PC-3 (cell line): Measurements from ENCODE around the gene SELENOP. TPM values are rescaled to one million over a fixed set of nuclear protein-coding genes. Genes with fewer than 3 reads are reported as not detected.
"Not testable (repeated sequence)": the region's sequence is repeated elsewhere in the genome, so short reads cannot be mapped to it uniquely, and the experiment has no call there.

ENCODE experiments used
- ATAC-seq: fragments of 200-7000 bp; cut with Tn5 transposase; 2 replicates; pipeline ENCODE4 v1.9.1; 2020; ENCODE audit warnings: mild to moderate bottlenecking, moderate library complexity
- BruUV-seq: library from RNA; stranded (reverse); fragments of 400-500 nt; replicated peaks from 2 replicates; lab custom pipeline; 2021; lab: Mats Ljungman, UMichigan
- CTCF ChIA-PET: fragments of 300-600 bp; sonication (Branson Sonifier 250); formaldehyde crosslinking; loops from one replicate; lab custom pipeline; 2022; ENCODE audit warnings: antibody characterized with exemption; lab: Charles Lee
- POLR2A ChIA-PET: fragments of 300-600 bp; sonication (Branson Sonifier 250); formaldehyde crosslinking; loops from one replicate; lab custom pipeline; 2022; ENCODE audit warnings: antibody characterized with exemption; ENCODE audit not compliant: unreplicated experiment; lab: Charles Lee
- DNase-seq: peaks from one replicate; pipeline ENCODE4 v3.0.0-alpha.2; 2015
- H2AFZ ChIP-seq: fragments of 300-600 bp; sonication (generic); 2 replicates; pipeline ENCODE4 v1.6.0; 2016; ENCODE audit warnings: antibody characterized with exemption, low read length
- H3F3A ChIP-seq: fragments of 300-600 bp; sonication (generic); one replicate; pipeline ENCODE4 v1.6.0; 2017; ENCODE audit warnings: antibody characterized with exemption, low read length, control low read depth, mild to moderate bottlenecking; ENCODE audit not compliant: unreplicated experiment
- H3K27ac ChIP-seq: fragments of 300-600 bp; sonication (generic); 2 replicates; pipeline ENCODE4 v1.5.1; 2016; ENCODE audit warnings: mild to moderate bottlenecking, low read length
- H3K27me3 ChIP-seq: fragments of 300-600 bp; sonication (generic); 2 replicates; pipeline ENCODE4 v1.6.1; 2016; ENCODE audit warnings: low read length, mixed read lengths
- H3K36me3 ChIP-seq: fragments of 300-600 bp; sonication (generic); 2 replicates; pipeline ENCODE4 v1.6.1; 2016; ENCODE audit warnings: low read depth, mixed run types, low read length, mixed read lengths
- H3K4me1 ChIP-seq: fragments of 300-600 bp; sonication (generic); 2 replicates; pipeline ENCODE4 v1.5.1; 2016; ENCODE audit warnings: low read length; ENCODE audit not compliant: insufficient read depth
- H3K4me2 ChIP-seq: fragments of 300-600 bp; sonication (generic); 2 replicates; pipeline ENCODE4 v1.6.0; 2016; ENCODE audit warnings: low read length
- H3K4me3 ChIP-seq: fragments of 300-600 bp; sonication (generic); 2 replicates; pipeline ENCODE4 v1.5.1; 2016; ENCODE audit warnings: mild to moderate bottlenecking, low read length, mixed read lengths
- H3K79me2 ChIP-seq: fragments of 300-600 bp; sonication (generic); 2 replicates; pipeline ENCODE4 v1.6.1; 2017; ENCODE audit warnings: low read length, mixed read lengths
- H3K9ac ChIP-seq: fragments of 300-600 bp; sonication (generic); 2 replicates; pipeline ENCODE4 v1.6.0; 2016; ENCODE audit warnings: mild to moderate bottlenecking, low read length
- H3K9me2 ChIP-seq: fragments of 300-600 bp; sonication (generic); replicated peaks from 2 replicates; pipeline ENCODE4 v1.6.1; 2016; ENCODE audit warnings: mixed run types, low read length, mixed read lengths
- H3K9me3 ChIP-seq: fragments of 300-600 bp; sonication (generic); 2 replicates; pipeline ENCODE4 v1.6.1; 2016; ENCODE audit warnings: low read length, mixed read lengths
- H4K20me1 ChIP-seq: fragments of 300-600 bp; sonication (generic); 2 replicates; pipeline ENCODE4 v1.6.1; 2016; ENCODE audit warnings: low read length, mixed read lengths
- CTCF ChIP-seq: fragments of 300-600 bp; sonication (generic); conservative IDR thresholded peaks from 2 replicates; pipeline ENCODE4 v1.5.1; 2017; ENCODE audit warnings: antibody characterized with exemption, low read depth, mild to moderate bottlenecking, low read length
- EZH2 ChIP-seq: fragments of 300-600 bp; sonication (generic); IDR thresholded peaks from one replicate; pipeline ENCODE4 v1.6.1; 2017; ENCODE audit warnings: antibody characterized with exemption, mild to moderate bottlenecking, low read length; ENCODE audit not compliant: unreplicated experiment
- EZH2phosphoT487 ChIP-seq: fragments of 300-600 bp; sonication (generic); IDR thresholded peaks from 2 replicates; pipeline ENCODE4 v1.6.1; 2018; ENCODE audit warnings: mild to moderate bottlenecking, antibody characterized with exemption, low read length, borderline replicate concordance
- intact Hi-C: fragments of 100-400 bp; cut with micrococcal nuclease; formaldehyde crosslinking; loops from 2 replicates; pipeline ENCODE4 v1.9.0; 2023
- total RNA-seq: library from RNA; depleted of rRNA; stranded (reverse); fragments of >200 nt; gene quantifications from 2 replicates; pipeline ENCODE4 v1.2.3, GENCODE V29; 2014

SELENOP gene
- total RNA-seq, 1 experiment from 2014 or later = 3.3 TPM

- Histone ChIP-seq H3F3A (no peaks in the 10 kb centered on the region), H3K27ac (no peak overlapping the region), H3K9ac (no peak overlapping the region), H3K9me2 (no peaks in the 10 kb centered on the region), H3K4me3 (no peak overlapping the region), H3K9me3 (no peaks in the 10 kb centered on the region), H3K79me2 (no peaks in the 10 kb centered on the region), H3K27me3 (no peaks in the 10 kb centered on the region), H4K20me1 (no peaks in the 10 kb centered on the region), H3K4me1 (peaks cover 8% of the 10 kb centered on the region; the same call in 1 of the 2 replicates), H3K36me3 (no peaks in the 10 kb centered on the region), H2AFZ (no peak overlapping the region), H3K4me2 (no peak overlapping the region)
- TF ChIP-seq CTCF = no peak
- no peak for TF ChIP-seq EZH2
- TF ChIP-seq EZH2phosphoT487 = no peak
- no peak for DNase-seq
- no TSS peak for BruUV-seq
- intact Hi-C loops = no loop called here
- ChIA-PET CTCF (no interaction called here), POLR2A (no interaction called here)
- no peak for ATAC-seq
These were observed 36.9 kb upstream of the SELENOP start for GRCh38 chr5:42848545-42848944.

GRCh38 chr5:42844408-42844807, 32.7 kb upstream of the SELENOP start:
- DNase-seq, H3K4me3 ChIP-seq, H3K9ac ChIP-seq, ATAC-seq, H4K20me1 ChIP-seq, H3F3A ChIP-seq, intact Hi-C loops, H3K4me2 ChIP-seq, H3K4me1 ChIP-seq, BruUV-seq, H3K36me3 ChIP-seq, CTCF ChIA-PET, H2AFZ ChIP-seq, H3K9me2 ChIP-seq, H3K79me2 ChIP-seq, H3K27ac ChIP-seq, POLR2A ChIA-PET, H3K27me3 ChIP-seq, H3K9me3 ChIP-seq: not testable (repeated sequence)

- Histone ChIP-seq H3K36me3 (no peaks in the 10 kb centered on the region), H3K9ac (no peak overlapping the region), H3K27ac (no peak overlapping the region), H4K20me1 (no peaks in the 10 kb centered on the region), H2AFZ (no peak overlapping the region), H3K4me3 (no peak overlapping the region), H3K4me1 (no peaks in the 10 kb centered on the region), H3K27me3 (no peaks in the 10 kb centered on the region), H3K79me2 (no peaks in the 10 kb centered on the region), H3K4me2 (no peak overlapping the region), H3F3A (no peaks in the 10 kb centered on the region), H3K9me3 (no peaks in the 10 kb centered on the region), H3K9me2 (no peaks in the 10 kb centered on the region)
- TF ChIP-seq EZH2phosphoT487 = no peak
- no peak for TF ChIP-seq EZH2
- no peak for TF ChIP-seq CTCF
- DNase-seq (no peak), ATAC-seq (no peak)
- ChIA-PET POLR2A (no interaction called here), CTCF (no interaction called here)
- intact Hi-C loops = no loop called here
- BruUV-seq = no TSS peak
These were observed 32.1 kb upstream of the SELENOP start for GRCh38 chr5:42843675-42844292.
